SK-N-SH (cell line): Measurements from ENCODE around the gene MYADML2.

Source experiments
- EP300 ChIP-seq, 2 experiments: IDR thresholded peaks; 2 replicates each; pipeline versions ENCODE4 v1.4.0 to v1.6.1; 2012; ENCODE audit warnings: borderline replicate concordance in 1 of 2, low read depth in 1 of 2, low read length in 1 of 2
- POLR2AphosphoS5 ChIP-seq: IDR thresholded peaks from 2 replicates; pipeline ENCODE4 v1.6.1; 2012; ENCODE audit warnings: low read depth, low read length
- RCOR1 ChIP-seq: fragments of 150-350 bp; IDR thresholded peaks from 2 replicates; pipeline ENCODE4 v1.6.1; 2017; ENCODE audit warnings: antibody characterized with exemption, low read length
- RFX5 ChIP-seq: IDR thresholded peaks from 2 replicates; pipeline ENCODE4 v1.6.1; 2012; ENCODE audit warnings: mild to moderate bottlenecking, improper control_type of control experiment, low read length
- TF ChIP-seq, protein P1 (sequence below): fragments of 200-600 bp; sonication (generic); IDR thresholded peaks from 2 replicates; pipeline ENCODE4 v1.6.1; 2017; ENCODE audit warnings: antibody characterized with exemption, mild to moderate bottlenecking, moderate library complexity
- TF ChIP-seq, protein P2 (sequence below): IDR thresholded peaks from 2 replicates; pipeline ENCODE4 v1.6.1; 2012; ENCODE audit warnings: mild to moderate bottlenecking, low read depth, low read length, moderate library complexity

DNA sequence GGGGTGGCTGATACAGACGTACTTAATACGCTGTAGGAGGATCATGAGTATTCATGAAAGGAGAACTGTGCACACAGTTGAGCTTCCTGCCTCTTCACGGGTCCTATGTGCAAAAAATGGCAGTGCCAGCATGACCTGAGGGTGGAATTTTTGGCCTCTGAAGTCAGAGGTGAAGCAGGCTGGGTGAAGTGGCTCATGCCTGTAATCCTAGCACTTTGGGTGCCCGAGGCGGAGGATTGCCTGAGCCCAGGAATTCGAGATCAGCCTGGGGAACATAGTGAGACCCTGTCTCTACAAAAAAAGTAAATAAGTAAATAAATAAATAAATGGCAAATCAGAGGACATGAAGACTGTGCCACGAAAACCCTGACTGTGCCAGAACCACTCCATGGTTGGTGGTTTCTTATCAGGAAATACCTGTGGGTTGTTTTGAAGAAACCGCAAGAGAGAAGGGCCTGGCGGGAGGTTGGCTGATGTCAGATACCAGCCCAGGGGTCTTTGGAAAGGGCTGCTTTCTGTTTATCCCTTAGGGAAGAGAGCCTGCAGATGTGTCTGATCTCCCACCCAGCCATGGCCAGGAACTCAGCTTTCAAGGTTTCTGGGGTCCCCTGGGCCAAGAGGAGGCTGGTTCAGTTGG is 33.8 kb upstream of the MYADML2 start:
- TF ChIP-seq RFX5, result no peak
- TF ChIP-seq POLR2AphosphoS5, result no peak
- no peak for TF ChIP-seq RCOR1
- TF ChIP-seq, protein P1, sequence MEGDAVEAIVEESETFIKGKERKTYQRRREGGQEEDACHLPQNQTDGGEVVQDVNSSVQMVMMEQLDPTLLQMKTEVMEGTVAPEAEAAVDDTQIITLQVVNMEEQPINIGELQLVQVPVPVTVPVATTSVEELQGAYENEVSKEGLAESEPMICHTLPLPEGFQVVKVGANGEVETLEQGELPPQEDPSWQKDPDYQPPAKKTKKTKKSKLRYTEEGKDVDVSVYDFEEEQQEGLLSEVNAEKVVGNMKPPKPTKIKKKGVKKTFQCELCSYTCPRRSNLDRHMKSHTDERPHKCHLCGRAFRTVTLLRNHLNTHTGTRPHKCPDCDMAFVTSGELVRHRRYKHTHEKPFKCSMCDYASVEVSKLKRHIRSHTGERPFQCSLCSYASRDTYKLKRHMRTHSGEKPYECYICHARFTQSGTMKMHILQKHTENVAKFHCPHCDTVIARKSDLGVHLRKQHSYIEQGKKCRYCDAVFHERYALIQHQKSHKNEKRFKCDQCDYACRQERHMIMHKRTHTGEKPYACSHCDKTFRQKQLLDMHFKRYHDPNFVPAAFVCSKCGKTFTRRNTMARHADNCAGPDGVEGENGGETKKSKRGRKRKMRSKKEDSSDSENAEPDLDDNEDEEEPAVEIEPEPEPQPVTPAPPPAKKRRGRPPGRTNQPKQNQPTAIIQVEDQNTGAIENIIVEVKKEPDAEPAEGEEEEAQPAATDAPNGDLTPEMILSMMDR, result no peak
- no peak for TF ChIP-seq EP300 (IDR thresholded peaks at IDR 0.05; ENCODE audit: borderline replicate concordance in 1 of 2, low read depth in 1 of 2, low read length in 1 of 2)
- TF ChIP-seq, protein P2, sequence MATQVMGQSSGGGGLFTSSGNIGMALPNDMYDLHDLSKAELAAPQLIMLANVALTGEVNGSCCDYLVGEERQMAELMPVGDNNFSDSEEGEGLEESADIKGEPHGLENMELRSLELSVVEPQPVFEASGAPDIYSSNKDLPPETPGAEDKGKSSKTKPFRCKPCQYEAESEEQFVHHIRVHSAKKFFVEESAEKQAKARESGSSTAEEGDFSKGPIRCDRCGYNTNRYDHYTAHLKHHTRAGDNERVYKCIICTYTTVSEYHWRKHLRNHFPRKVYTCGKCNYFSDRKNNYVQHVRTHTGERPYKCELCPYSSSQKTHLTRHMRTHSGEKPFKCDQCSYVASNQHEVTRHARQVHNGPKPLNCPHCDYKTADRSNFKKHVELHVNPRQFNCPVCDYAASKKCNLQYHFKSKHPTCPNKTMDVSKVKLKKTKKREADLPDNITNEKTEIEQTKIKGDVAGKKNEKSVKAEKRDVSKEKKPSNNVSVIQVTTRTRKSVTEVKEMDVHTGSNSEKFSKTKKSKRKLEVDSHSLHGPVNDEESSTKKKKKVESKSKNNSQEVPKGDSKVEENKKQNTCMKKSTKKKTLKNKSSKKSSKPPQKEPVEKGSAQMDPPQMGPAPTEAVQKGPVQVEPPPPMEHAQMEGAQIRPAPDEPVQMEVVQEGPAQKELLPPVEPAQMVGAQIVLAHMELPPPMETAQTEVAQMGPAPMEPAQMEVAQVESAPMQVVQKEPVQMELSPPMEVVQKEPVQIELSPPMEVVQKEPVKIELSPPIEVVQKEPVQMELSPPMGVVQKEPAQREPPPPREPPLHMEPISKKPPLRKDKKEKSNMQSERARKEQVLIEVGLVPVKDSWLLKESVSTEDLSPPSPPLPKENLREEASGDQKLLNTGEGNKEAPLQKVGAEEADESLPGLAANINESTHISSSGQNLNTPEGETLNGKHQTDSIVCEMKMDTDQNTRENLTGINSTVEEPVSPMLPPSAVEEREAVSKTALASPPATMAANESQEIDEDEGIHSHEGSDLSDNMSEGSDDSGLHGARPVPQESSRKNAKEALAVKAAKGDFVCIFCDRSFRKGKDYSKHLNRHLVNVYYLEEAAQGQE, result no peak
